Endothelial cell of umbilical vein (primary cell): ENCODE data around the gene FOSL2. TPM values are rescaled to one million over a fixed set of nuclear protein-coding genes. Genes with fewer than 3 reads are reported as not detected.

Source experiments
- BruUV-seq: library from RNA; stranded (reverse); fragments of 400-500 nt; replicated peaks from 2 replicates; lab custom pipeline; 2021; lab: Mats Ljungman, UMichigan
- CTCF ChIA-PET: fragments of 300-600, 350-600 bp; sonication (Branson Sonifier 250); formaldehyde crosslinking; loops from one replicate; lab custom pipeline; 2021; ENCODE audit warnings: antibody characterized with exemption, inconsistent platforms; lab: Charles Lee
- POLR2A ChIA-PET: fragments of 300-600, 350-600 bp; sonication (Branson Sonifier 250); formaldehyde crosslinking; loops from one replicate; lab custom pipeline; 2021; ENCODE audit warnings: antibody characterized with exemption, inconsistent platforms; lab: Charles Lee
- DNase-seq: peaks from one replicate; pipeline ENCODE4 v3.0.0-alpha.2; 2011; ENCODE audit warnings: low read depth, low spot score
- FAIRE-seq: peaks from 2 replicates; lab custom pipeline; 2011; peaks lifted over from hg19 to GRCh38; lab: Jason Lieb, UNC
- H2AFZ ChIP-seq: 2 replicates; pipeline ENCODE4 v1.6.0; 2012; ENCODE audit warnings: low read depth, low read length, control low read depth, inconsistent platforms
- H3K27ac ChIP-seq: 2 replicates; pipeline ENCODE4 v1.5.1; 2011; ENCODE audit warnings: low read depth, mild to moderate bottlenecking, control low read depth, low read length, moderate library complexity; ENCODE audit not compliant: insufficient read depth
- H3K27me3 ChIP-seq, 2 experiments: 2 replicates each; pipeline versions ENCODE4 v1.6.0 to v1.6.1; 2011; ENCODE audit warnings: low read length in 2 of 2, mixed read lengths in 1 of 2; ENCODE audit not compliant: control insufficient read depth in 2 of 2, insufficient read depth in 2 of 2
- H3K36me3 ChIP-seq, 2 experiments: 2 replicates in 1 of 2; 3 replicates in 1 of 2; pipeline ENCODE4 v1.5.1; 2011; ENCODE audit warnings: low read length in 2 of 2, mild to moderate bottlenecking in 1 of 2, moderate library complexity in 1 of 2; ENCODE audit not compliant: control insufficient read depth in 2 of 2, insufficient read depth in 2 of 2; ENCODE audit errors: extremely low read depth in 1 of 2
- H3K4me1 ChIP-seq: 3 replicates; pipeline ENCODE4 v1.5.1; 2011; ENCODE audit warnings: mild to moderate bottlenecking, low read length; ENCODE audit not compliant: control insufficient read depth, insufficient read depth; ENCODE audit errors: extremely low read depth
- H3K4me2 ChIP-seq: 2 replicates; pipeline ENCODE4 v1.6.1; 2011; ENCODE audit warnings: low read length, control low read depth, mixed read lengths; ENCODE audit not compliant: insufficient read depth
- H3K4me3 ChIP-seq, 3 experiments: fragments of 200-600 bp in 1 of 3; sonication (generic), shearing (Covaris generic) in 1 of 3; replicated peaks in 1 of 3; 2 replicates each; pipeline ENCODE4 v1.5.1; 2011 to 2016; ENCODE audit warnings: control low read depth in 3 of 3, low read length in 3 of 3, mild to moderate bottlenecking in 2 of 3, inconsistent platforms in 1 of 3, low read depth in 1 of 3, moderate library complexity in 1 of 3; ENCODE audit not compliant: insufficient read depth in 1 of 3
- H3K79me2 ChIP-seq: 2 replicates; pipeline ENCODE4 v1.6.0; 2012; ENCODE audit warnings: low read length, inconsistent platforms; ENCODE audit not compliant: control insufficient read depth, insufficient read depth
- H3K9ac ChIP-seq: replicated peaks from 2 replicates; pipeline ENCODE3; 2011; ENCODE audit warnings: low read length, control low read depth; ENCODE audit not compliant: insufficient read depth; ENCODE audit errors: extremely low read depth
- H3K9me1 ChIP-seq: replicated peaks from 3 replicates; pipeline ENCODE4 v1.6.0; 2011; ENCODE audit warnings: mild to moderate bottlenecking, low read length; ENCODE audit not compliant: control insufficient read depth, insufficient read depth; ENCODE audit errors: extremely low read depth
- H3K9me3 ChIP-seq: replicated peaks from 2 replicates; pipeline ENCODE4 v1.5.1; 2012; ENCODE audit warnings: low read length, inconsistent platforms; ENCODE audit not compliant: control insufficient read depth, insufficient read depth
- H4K20me1 ChIP-seq: replicated peaks from 2 replicates; pipeline ENCODE3; 2011; ENCODE audit warnings: mild to moderate bottlenecking, low read length; ENCODE audit not compliant: control insufficient read depth, insufficient read depth; ENCODE audit errors: extremely low read depth
- CTCF ChIP-seq, 2 donors: IDR thresholded peaks; 1 replicate in 1 of 2; 2 replicates in 1 of 2; pipeline ENCODE4 v1.5.1; 2011; ENCODE audit warnings: low read length in 2 of 2, mild to moderate bottlenecking in 2 of 2, moderate library complexity in 2 of 2, control low read depth in 1 of 2, inconsistent platforms in 1 of 2, low read depth in 1 of 2; ENCODE audit not compliant: insufficient read depth in 1 of 2; ENCODE audit errors: extremely low read depth in 1 of 2
- EZH2 ChIP-seq: IDR thresholded peaks from 2 replicates; pipeline ENCODE4 v1.6.1; 2012; ENCODE audit warnings: borderline replicate concordance, low read depth, mild to moderate bottlenecking, moderate library complexity, low read length, inconsistent platforms; ENCODE audit not compliant: severe bottlenecking
- FOS ChIP-seq: IDR thresholded peaks from 2 replicates; pipeline ENCODE4 v1.6.1; 2011; ENCODE audit warnings: mild to moderate bottlenecking, low read length, moderate library complexity, borderline replicate concordance; ENCODE audit not compliant: insufficient read depth
- GATA2 ChIP-seq: IDR thresholded peaks from 2 replicates; pipeline ENCODE4 v1.7.0; 2011; ENCODE audit warnings: low read depth, mild to moderate bottlenecking, moderate library complexity, mixed read lengths, low read length; ENCODE audit not compliant: insufficient read length, insufficient read depth
- JUN ChIP-seq: IDR thresholded peaks from 2 replicates; pipeline ENCODE4 v1.6.1; 2011; ENCODE audit warnings: borderline replicate concordance, low read depth; ENCODE audit not compliant: insufficient read length, insufficient read depth
- MYC ChIP-seq: IDR thresholded peaks from one replicate; pipeline ENCODE4 v1.6.1; 2011; ENCODE audit warnings: mild to moderate bottlenecking, low read depth, low read length
- POLR2A ChIP-seq: IDR thresholded peaks from 2 replicates; pipeline ENCODE4 v1.6.1; 2012; ENCODE audit warnings: low read depth, mild to moderate bottlenecking, control low read depth, low read length
- POLR2AphosphoS5 ChIP-seq: IDR thresholded peaks from 2 replicates; pipeline ENCODE4 v1.6.1; 2012; ENCODE audit warnings: low read depth, mild to moderate bottlenecking, control low read depth, low read length, moderate library complexity; ENCODE audit not compliant: insufficient read depth
- dilution Hi-C: fragments of 300-500 bp; cut with MboI; formaldehyde crosslinking; loops from one replicate; pipeline ENCODE4 v1.15.0; 2019; ENCODE audit warnings: low sequenced_read_pairs; ENCODE audit not compliant: extremely low pct_ligation_motif_present
- intact Hi-C: fragments of 100-400 bp; cut with micrococcal nuclease; formaldehyde crosslinking; loops from one replicate; pipeline ENCODE4 v1.10.0; 2022
- polyA plus RNA-seq, 4 experiments: library from polyadenylated mRNA; depleted of rRNA in 3 of 4; stranded (reverse) in 3 of 4; unstranded in 1 of 4; fragments of >200 nt; gene quantifications; 2 replicates each; pipeline versions ENCODE4 v1.2.1 to v1.2.3, GENCODE V29; 2011 to 2012; ENCODE audit warnings: missing spikeins in 1 of 4
- total RNA-seq: library from RNA; stranded (reverse); gene quantifications from 2 replicates; pipeline ENCODE4 v1.2.3, GENCODE V29; 2021
- TF ChIP-seq, protein P1 (sequence below): IDR thresholded peaks from 2 replicates; pipeline ENCODE4 v1.6.1; 2011; ENCODE audit not compliant: insufficient read depth, insufficient read length

The FOSL2 gene
- total and polyA plus RNA-seq, 2 donors (not counting 3 experiments of a cell fraction or from before 2014, with no cell fraction given): 43.9 to 85.3 TPM

DNA sequence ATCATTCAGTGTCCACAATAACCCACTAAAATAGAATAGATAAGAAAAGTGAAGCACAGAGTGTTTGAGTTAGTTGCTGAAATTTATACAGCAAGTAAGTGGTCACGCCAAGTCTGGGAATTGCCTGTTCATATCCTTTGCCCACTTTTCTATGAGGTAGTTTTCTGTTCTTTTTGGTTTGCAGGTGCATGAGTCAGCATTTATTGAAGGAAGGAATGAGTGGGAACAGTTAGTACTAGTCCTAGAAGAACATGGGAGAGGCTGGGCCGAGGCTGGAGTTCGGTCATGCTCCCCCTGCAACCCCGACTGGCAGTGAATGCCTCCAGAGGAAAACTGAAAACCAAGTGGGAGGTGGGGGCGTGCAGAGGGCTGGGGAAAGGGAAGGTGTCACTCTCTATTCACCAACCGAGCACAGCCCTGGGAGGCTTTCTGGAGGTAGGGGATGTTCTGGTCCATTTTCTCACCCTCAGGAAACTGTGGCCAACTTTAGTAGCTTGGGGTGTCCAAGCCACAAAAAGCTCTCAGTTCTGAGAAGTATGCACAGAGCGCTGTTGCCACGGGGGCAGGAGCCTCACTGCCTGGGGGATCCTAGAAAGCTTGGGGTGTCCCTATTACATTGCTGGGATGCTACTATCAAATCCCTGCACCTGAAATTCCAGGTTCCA is 41.4 kb downstream of the FOSL2 start:
- Histone ChIP-seq H3K9me1 (no peaks in the 10 kb centered on the region), H3K4me2 (no peak overlapping the region), H3K9me3 (no peaks in the 10 kb centered on the region), H3K36me3 (no peaks in the 10 kb centered on the region), H3K79me2 (no peaks in the 10 kb centered on the region), H3K9ac (no peak overlapping the region), H4K20me1 (no peaks in the 10 kb centered on the region), H3K27ac (no peak overlapping the region), H2AFZ (no peak overlapping the region), H3K27me3 (no peaks in the 10 kb centered on the region), H3K4me3 (no peak overlapping the region), H3K4me1 (no peaks in the 10 kb centered on the region)
- no peak for TF ChIP-seq CTCF (IDR thresholded peaks at IDR 0.05; ENCODE audit: extremely low read depth in 1 of 2, insufficient read depth in 1 of 2, low read depth in 1 of 2, low read length in 2 of 2)
- no peak for TF ChIP-seq JUN
- no peak for TF ChIP-seq POLR2AphosphoS5
- no peak for TF ChIP-seq MYC
- TF ChIP-seq POLR2A: no peak
- TF ChIP-seq FOS: no peak
- TF ChIP-seq, protein P1, sequence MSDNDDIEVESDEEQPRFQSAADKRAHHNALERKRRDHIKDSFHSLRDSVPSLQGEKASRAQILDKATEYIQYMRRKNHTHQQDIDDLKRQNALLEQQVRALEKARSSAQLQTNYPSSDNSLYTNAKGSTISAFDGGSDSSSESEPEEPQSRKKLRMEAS: no peak
- TF ChIP-seq EZH2: no peak
- TF ChIP-seq GATA2: no peak
- BruUV-seq: no TSS peak
- dilution Hi-C loops (no loop called here), intact Hi-C loops (no loop called here)
- no peak for DNase-seq
- no peak for FAIRE-seq
- ChIA-PET CTCF (interaction anchor here (2.1 to 2.2 kb wide), 2 partner anchors 19 to 711 kb away, joined by 6 to 7 read pairs; no protein-coding TSS in a partner anchor), POLR2A (no interaction called here)
